GM18499 (cell line): ENCODE measurements around the gene ZMIZ1.

Source experiments
- ATAC-seq: cut with Tn5 transposase; IDR thresholded peaks from one replicate; pipeline ENCODE4 v1.9.1; 2021; ENCODE audit warnings: moderate number of reproducible peaks; ENCODE audit not compliant: insufficient read depth, unreplicated experiment

The ZMIZ1 gene

GRCh38 chr10:79248341-79249185, 179.8 kb downstream of the ZMIZ1 start:
- no peak for ATAC-seq

- peak; percentile 56 for ATAC-seq
Measured at GRCh38 chr10:79249186-79250121, 180.7 kb downstream of the ZMIZ1 start.

GRCh38 chr10:79250259-79250658, 181.5 kb downstream of the ZMIZ1 start:
- no peak for ATAC-seq

GRCh38 chr10:79252450-79252849, 183.7 kb downstream of the ZMIZ1 start:
- ATAC-seq, result no peak

GRCh38 chr10:79252971-79253370, 184.2 kb downstream of the ZMIZ1 start:
- ATAC-seq, result no peak

- no peak for ATAC-seq
Measured at GRCh38 chr10:79253704-79254103, 184.9 kb downstream of the ZMIZ1 start.

- no peak for ATAC-seq
Measured at GRCh38 chr10:79254333-79255006, 185.7 kb downstream of the ZMIZ1 start.

GRCh38 chr10:79255007-79255507, 186.3 kb downstream of the ZMIZ1 start:
- no peak for ATAC-seq

GRCh38 chr10:79256264-79256806, 187.6 kb downstream of the ZMIZ1 start:
- no peak for ATAC-seq

- no peak for ATAC-seq
Measured at GRCh38 chr10:79258894-79259293, 190.1 kb downstream of the ZMIZ1 start.

- ATAC-seq, result no peak
Measured at GRCh38 chr10:79259834-79260233, 191.1 kb downstream of the ZMIZ1 start.

- no peak for ATAC-seq
Measured at GRCh38 chr10:79260811-79261740, 192.3 kb downstream of the ZMIZ1 start.

- no peak for ATAC-seq
Measured at GRCh38 chr10:79262131-79262530, 193.4 kb downstream of the ZMIZ1 start.

GRCh38 chr10:79262959-79263746, 194.4 kb downstream of the ZMIZ1 start:
- ATAC-seq, result no peak

GRCh38 chr10:79263939-79264338, 195.2 kb downstream of the ZMIZ1 start:
- no peak for ATAC-seq

- ATAC-seq, result no peak
Measured at GRCh38 chr10:79264942-79265341, 196.2 kb downstream of the ZMIZ1 start.

- no peak for ATAC-seq
Measured at GRCh38 chr10:79266084-79266483, 197.3 kb downstream of the ZMIZ1 start.

GRCh38 chr10:79266543-79267312, 198.0 kb downstream of the ZMIZ1 start:
- peak; percentile 66 for ATAC-seq
